Esophagus muscularis mucosa (tissue), 4 donors: ENCODE data around the gene POPDC3. TPM values are rescaled to one million over a fixed set of nuclear protein-coding genes. Genes with fewer than 3 reads are reported as not detected.

Experiments used
- DNase-seq: peaks from one replicate; pipeline ENCODE4 v3.0.0-alpha.2; 2017; ENCODE audit errors: extremely low spot score
- H3K27ac ChIP-seq, 4 donors: fragments of 200-600 bp; sonication (generic); replicated peaks in 1 of 4; 1 replicate in 3 of 4; 2 replicates in 1 of 4; pipeline ENCODE4 v1.5.1; 2016 to 2019; ENCODE audit warnings: mild to moderate bottlenecking in 1 of 4
- H3K27me3 ChIP-seq, 4 donors: fragments of 200-600 bp; sonication (generic); one replicate each; pipeline versions ENCODE4 v1.5.1 to v1.6.0; 2016 to 2019
- H3K36me3 ChIP-seq, 4 donors: fragments of 200-600 bp; sonication (generic); one replicate each; pipeline ENCODE4 v1.5.1; 2016 to 2019
- H3K4me1 ChIP-seq, 4 donors: fragments of 200-600 bp; sonication (generic); one replicate each; pipeline ENCODE4 v1.5.1; 2016 to 2019
- H3K4me3 ChIP-seq, 4 donors: fragments of 200-600 bp; sonication (generic); 1 replicate in 2 of 4; 2 replicates in 2 of 4; pipeline ENCODE4 v1.5.1; 2016 to 2019; ENCODE audit warnings: mild to moderate bottlenecking in 4 of 4, moderate library complexity in 1 of 4
- H3K9me3 ChIP-seq, 4 donors: fragments of 200-600 bp; sonication (generic); 1 replicate in 3 of 4; 2 replicates in 1 of 4; pipeline ENCODE4 v1.5.1; 2016 to 2019
- EP300 ChIP-seq: sonication (generic); formaldehyde crosslinking; IDR thresholded peaks from one replicate; pipeline ENCODE4 v1.6.1; 2017; ENCODE audit warnings: antibody characterized with exemption
- POLR2A ChIP-seq: fragments of 450-650 bp; IDR thresholded peaks from one replicate; pipeline ENCODE4 v1.6.1; 2017; ENCODE audit warnings: antibody characterized with exemption, moderate library complexity, mild to moderate bottlenecking, low read depth
- POLR2AphosphoS5 ChIP-seq, 2 donors: sonication (generic); formaldehyde crosslinking; IDR thresholded peaks; one replicate each; pipeline ENCODE4 v1.6.1; 2017; ENCODE audit warnings: antibody characterized with exemption in 2 of 2
- WGBS: methylation state at CpG from one replicate; pipeline ENCODE4 v1.1.5; 2018; 5-methylcytosine and 5-hydroxymethylcytosine counted together
- intact Hi-C: fragments of 100-400 bp; cut with DNase I; formaldehyde crosslinking; loops from one replicate; pipeline ENCODE4 v1.15.1; 2023
- total RNA-seq, 4 donors: library from RNA; depleted of rRNA; stranded (reverse); fragments of >200 nt; gene quantifications; one replicate each; pipeline versions ENCODE4 v1.1.0 to v1.2.1, GENCODE V29; 2016
- TF ChIP-seq, protein P1 (sequence below), 3 experiments: fragments of 200-600 bp in 2 of 3; fragments of 450-650 bp in 1 of 3; sonication (generic) in 2 of 3; IDR thresholded peaks; one replicate each; pipeline ENCODE4 v1.5.1; 2017 to 2019; ENCODE audit warnings: antibody characterized with exemption in 3 of 3, mild to moderate bottlenecking in 2 of 3, moderate library complexity in 1 of 3

The POPDC3 gene
- total RNA-seq, 4 donors from 2014 or later = not detected

DNA sequence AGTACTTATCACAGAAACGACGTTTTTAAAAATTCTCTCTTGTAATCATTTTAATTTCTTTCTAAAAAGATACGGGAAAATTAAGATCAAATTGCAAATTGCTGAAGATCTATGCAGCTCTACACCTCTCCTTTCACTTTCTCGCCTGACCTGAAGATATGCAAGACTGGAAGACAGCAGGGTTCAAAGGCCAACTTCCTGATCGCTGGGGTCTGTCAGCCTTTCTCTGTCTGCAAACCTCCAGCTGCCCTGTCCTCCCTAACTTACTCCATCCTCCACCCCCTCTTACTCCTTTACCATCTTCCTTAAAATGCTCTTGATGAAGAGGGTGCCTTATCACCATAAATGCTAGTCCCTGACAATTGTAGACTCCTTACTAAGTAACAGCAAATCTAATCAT, 63.7 kb downstream of the POPDC3 start:
- Histone ChIP-seq H3K27ac (no peak overlapping the region), H3K4me1 (peaks cover 0 to 4% (median 0%) of the 10 kb centered on the region in 4 donors), H3K9me3 (no peaks in the 10 kb centered on the region), H3K27me3 (no peaks in the 10 kb centered on the region), H3K4me3 (no peak overlapping the region), H3K36me3 (peaks cover 0 to 74% (median 33%) of the 10 kb centered on the region in 4 donors)
- TF ChIP-seq, protein P1, sequence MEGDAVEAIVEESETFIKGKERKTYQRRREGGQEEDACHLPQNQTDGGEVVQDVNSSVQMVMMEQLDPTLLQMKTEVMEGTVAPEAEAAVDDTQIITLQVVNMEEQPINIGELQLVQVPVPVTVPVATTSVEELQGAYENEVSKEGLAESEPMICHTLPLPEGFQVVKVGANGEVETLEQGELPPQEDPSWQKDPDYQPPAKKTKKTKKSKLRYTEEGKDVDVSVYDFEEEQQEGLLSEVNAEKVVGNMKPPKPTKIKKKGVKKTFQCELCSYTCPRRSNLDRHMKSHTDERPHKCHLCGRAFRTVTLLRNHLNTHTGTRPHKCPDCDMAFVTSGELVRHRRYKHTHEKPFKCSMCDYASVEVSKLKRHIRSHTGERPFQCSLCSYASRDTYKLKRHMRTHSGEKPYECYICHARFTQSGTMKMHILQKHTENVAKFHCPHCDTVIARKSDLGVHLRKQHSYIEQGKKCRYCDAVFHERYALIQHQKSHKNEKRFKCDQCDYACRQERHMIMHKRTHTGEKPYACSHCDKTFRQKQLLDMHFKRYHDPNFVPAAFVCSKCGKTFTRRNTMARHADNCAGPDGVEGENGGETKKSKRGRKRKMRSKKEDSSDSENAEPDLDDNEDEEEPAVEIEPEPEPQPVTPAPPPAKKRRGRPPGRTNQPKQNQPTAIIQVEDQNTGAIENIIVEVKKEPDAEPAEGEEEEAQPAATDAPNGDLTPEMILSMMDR (IDR thresholded peaks at IDR 0.05) = no peak
- TF ChIP-seq POLR2AphosphoS5 (IDR thresholded peaks at IDR 0.05) (no peak), EP300 (no peak), POLR2A (no peak)
- DNase-seq = no peak
- WGBS = 83% methylated on average over 5 of the region's 5 CpGs
- intact Hi-C loops = no loop called here

DNA sequence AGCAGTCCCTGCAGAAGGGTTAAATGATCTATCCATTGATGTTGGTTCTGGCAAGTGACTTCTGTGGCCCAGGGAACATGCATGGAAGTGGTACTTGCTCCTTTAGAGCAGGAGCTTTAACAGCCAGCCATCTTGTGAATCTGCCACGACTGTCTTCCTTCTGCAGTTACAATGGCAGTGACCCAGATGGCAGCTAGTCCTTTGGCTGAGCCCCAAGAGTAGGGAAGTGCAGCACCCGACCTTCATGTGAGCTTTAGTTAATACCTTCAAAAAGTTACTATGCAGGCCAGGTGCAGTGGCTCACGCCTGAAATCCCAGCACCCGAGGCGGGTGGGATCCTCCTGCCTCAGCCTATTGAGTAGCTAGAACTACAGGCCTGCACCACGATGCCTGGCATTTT, 66.4 kb downstream of the POPDC3 start:
- Histone ChIP-seq H3K9me3 (no peaks in the 10 kb centered on the region), H3K27ac (no peak overlapping the region), H3K27me3 (no peaks in the 10 kb centered on the region), H3K4me3 (no peak overlapping the region), H3K36me3 (peaks cover 0 to 65% (median 38%) of the 10 kb centered on the region in 4 donors), H3K4me1 (peaks cover 0 to 4% (median 0%) of the 10 kb centered on the region in 4 donors)
- intact Hi-C loops = no loop called here
- no peak for TF ChIP-seq EP300
- TF ChIP-seq, protein P1 (IDR thresholded peaks at IDR 0.05) = no peak
- TF ChIP-seq POLR2A = no peak
- TF ChIP-seq POLR2AphosphoS5 (IDR thresholded peaks at IDR 0.05) = no peak
- DNase-seq = no peak
- 66% methylated on average over 5 of the region's 6 CpGs for WGBS

DNA sequence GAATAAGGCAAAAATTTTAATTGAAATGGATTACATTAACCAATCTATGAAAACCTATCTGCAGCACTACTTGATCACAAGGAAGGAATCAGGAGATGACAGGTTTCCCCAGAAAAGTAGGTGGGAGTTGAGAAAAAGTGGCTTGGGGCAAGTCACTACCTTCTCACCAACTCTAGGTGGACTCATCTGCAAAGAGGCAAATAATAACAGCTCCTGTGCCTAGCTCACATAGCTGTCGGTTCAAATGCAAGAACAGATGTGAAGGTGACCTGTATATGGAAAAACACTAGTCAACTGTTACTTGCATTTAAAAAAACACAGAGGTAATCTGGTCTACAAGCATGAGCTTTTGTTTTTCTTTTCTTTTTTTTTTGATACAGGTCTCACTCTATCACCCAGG, 67.2 kb downstream of the POPDC3 start:
- no peaks in the 10 kb centered on the region for H3K27me3 ChIP-seq
- intact Hi-C loops = no loop called here
- WGBS = 86% methylated on average over 1 of the region's 1 CpG
- no peaks in the 10 kb centered on the region for H3K9me3 ChIP-seq
- DNase-seq = no peak
- peaks cover 0 to 68% (median 41%) of the 10 kb centered on the region in 4 donors for H3K36me3 ChIP-seq
- H3K4me3 ChIP-seq = no peak overlapping the region
- TF ChIP-seq, protein P1 (IDR thresholded peaks at IDR 0.05) = no peak
- TF ChIP-seq EP300 (no peak), POLR2AphosphoS5 (IDR thresholded peaks at IDR 0.05) (no peak), POLR2A (no peak)
- peaks cover 0 to 4% (median under 1%) of the 10 kb centered on the region in 4 donors for H3K4me1 ChIP-seq
- H3K27ac ChIP-seq = no peak overlapping the region

DNA sequence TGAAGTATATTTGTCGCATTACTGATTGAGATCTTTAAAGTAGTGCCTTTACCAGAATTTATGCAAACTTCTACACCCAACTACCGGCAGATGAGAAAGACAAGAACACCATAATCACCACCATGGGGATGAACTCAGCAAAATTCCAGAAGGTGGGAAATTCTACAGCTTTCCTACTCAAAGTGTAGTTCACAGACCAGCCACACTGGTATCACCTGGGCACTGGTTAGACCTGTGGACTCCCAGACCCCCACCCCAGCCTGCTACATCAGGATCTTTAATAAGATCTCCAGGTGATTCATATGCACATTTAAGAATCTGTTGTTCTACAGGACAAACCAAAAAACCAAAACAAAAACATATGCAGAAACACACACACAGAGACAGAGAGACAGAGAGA, 67.9 kb downstream of the POPDC3 start:
- intact Hi-C loops = no loop called here
- H3K4me1 ChIP-seq = peaks cover 0 to 5% (median 2%) of the 10 kb centered on the region in 4 donors
- no peak for DNase-seq
- H3K9me3 ChIP-seq = no peaks in the 10 kb centered on the region
- H3K27me3 ChIP-seq = no peaks in the 10 kb centered on the region
- H3K4me3 ChIP-seq = no peak overlapping the region
- H3K36me3 ChIP-seq = peaks cover 0 to 61% (median 34%) of the 10 kb centered on the region in 4 donors
- TF ChIP-seq POLR2A (no peak), EP300 (no peak), POLR2AphosphoS5 (IDR thresholded peaks at IDR 0.05) (no peak)
- TF ChIP-seq, protein P1 (IDR thresholded peaks at IDR 0.05) = no peak
- 94% methylated on average over 2 of the region's 2 CpGs for WGBS
- H3K27ac ChIP-seq = no peak overlapping the region

DNA sequence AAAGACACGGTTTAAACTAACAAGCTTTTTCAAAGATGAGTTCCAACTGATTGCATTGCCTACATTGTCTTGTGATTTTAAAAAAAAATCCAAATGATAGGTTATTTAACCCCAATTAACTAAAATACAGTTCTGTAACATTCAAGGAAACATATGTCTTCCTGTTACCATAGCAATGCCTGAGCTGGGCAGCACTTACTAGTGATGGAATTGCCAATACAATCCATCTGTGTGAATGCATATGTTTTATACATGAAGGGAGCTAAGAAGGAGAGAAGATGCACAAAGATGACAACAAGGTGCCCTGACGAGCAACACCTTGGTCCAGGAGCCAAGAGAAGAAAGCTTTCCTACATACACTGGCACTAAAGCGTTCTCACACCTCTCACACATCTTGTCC, 68.7 kb downstream of the POPDC3 start:
- WGBS = 83% methylated on average over 3 of the region's 3 CpGs
- Histone ChIP-seq H3K4me1 (peaks cover 0 to 5% (median 2%) of the 10 kb centered on the region in 4 donors), H3K4me3 (no peak overlapping the region), H3K27ac (no peak overlapping the region), H3K36me3 (peaks cover 3 to 60% (median 30%) of the 10 kb centered on the region in 4 donors), H3K9me3 (no peaks in the 10 kb centered on the region), H3K27me3 (no peaks in the 10 kb centered on the region)
- no peak for TF ChIP-seq POLR2A
- TF ChIP-seq, protein P1 (IDR thresholded peaks at IDR 0.05) = no peak
- no peak for TF ChIP-seq POLR2AphosphoS5 (IDR thresholded peaks at IDR 0.05)
- TF ChIP-seq EP300 = no peak
- intact Hi-C loops = no loop called here
- DNase-seq = no peak
